GM12878 (cell line): Measurements from ENCODE around the gene CCDC134. TPM values are rescaled to one million over a fixed set of nuclear protein-coding genes. Genes with fewer than 3 reads are reported as not detected.

ENCODE experiments used
- BACH1 ChIP-seq: fragments of 450-650 bp; IDR thresholded peaks from 2 replicates; pipeline ENCODE4 v1.6.1; 2017; ENCODE audit warnings: mild to moderate bottlenecking, borderline replicate concordance
- ETV6 ChIP-seq, 2 experiments: fragments of 450-650 bp in 1 of 2; IDR thresholded peaks in 1 of 2; conservative IDR thresholded peaks in 1 of 2; 2 replicates each; pipeline ENCODE4 v1.6.1; 2014; ENCODE audit warnings: antibody characterized with exemption in 1 of 2, borderline replicate concordance in 1 of 2, low read depth in 1 of 2, mild to moderate bottlenecking in 1 of 2, moderate library complexity in 1 of 2
- EZH2 ChIP-seq: IDR thresholded peaks from 2 replicates; pipeline ENCODE4 v1.6.1; 2012; ENCODE audit warnings: low read depth, mild to moderate bottlenecking, control low read depth, inconsistent platforms, low read length, borderline replicate concordance; ENCODE audit not compliant: control insufficient read depth
- FOXK2 ChIP-seq: fragments of 450-650 bp; IDR thresholded peaks from 2 replicates; pipeline ENCODE4 v1.6.1; 2017; ENCODE audit warnings: mild to moderate bottlenecking, moderate library complexity
- HCFC1 ChIP-seq: fragments of 150-350 bp; IDR thresholded peaks from 2 replicates; pipeline ENCODE4 v1.6.1; 2014; ENCODE audit warnings: low read length
- NFYA ChIP-seq: IDR thresholded peaks from 2 replicates; pipeline ENCODE4 v1.6.1; 2011; ENCODE audit warnings: low read depth, mild to moderate bottlenecking, low read length, improper control_type of control experiment, borderline replicate concordance
- RBBP5 ChIP-seq: fragments of 200-600 bp; sonication (generic); conservative IDR thresholded peaks from 2 replicates; pipeline ENCODE4 v1.6.1; 2016
- SIX5 ChIP-seq: IDR thresholded peaks from 2 replicates; pipeline ENCODE4 v1.6.1; 2011; ENCODE audit warnings: mild to moderate bottlenecking, low read depth, low read length, moderate library complexity; ENCODE audit not compliant: severe bottlenecking
- SMAD1 ChIP-seq: fragments of 450-650 bp; IDR thresholded peaks from 2 replicates; pipeline ENCODE4 v1.6.1; 2018; ENCODE audit warnings: mild to moderate bottlenecking, low read depth; ENCODE audit not compliant: partially characterized antibody
- SP1 ChIP-seq: IDR thresholded peaks from one replicate; pipeline ENCODE4 v1.6.1; 2011; ENCODE audit warnings: low read depth, low read length
- SREBF2 ChIP-seq: IDR thresholded peaks from 2 replicates; pipeline ENCODE4 v1.6.1; 2012; ENCODE audit warnings: mild to moderate bottlenecking, low read length
- SUPT20H ChIP-seq: IDR thresholded peaks from 2 replicates; pipeline ENCODE4 v1.6.1; 2011; ENCODE audit warnings: low read depth, mild to moderate bottlenecking, low read length, moderate library complexity, borderline replicate concordance; ENCODE audit not compliant: control insufficient read depth
- TCF12 ChIP-seq: IDR thresholded peaks from 2 replicates; pipeline ENCODE4 v1.6.1; 2011; ENCODE audit warnings: low read depth, mild to moderate bottlenecking, low read length
- TCF3 ChIP-seq: IDR thresholded peaks from 2 replicates; pipeline ENCODE4 v1.6.1; 2012; ENCODE audit warnings: low read depth, mild to moderate bottlenecking, low read length, borderline replicate concordance; ENCODE audit not compliant: insufficient read depth
- ZBTB4 ChIP-seq: fragments of 450-650 bp; formaldehyde crosslinking; IDR thresholded peaks from 2 replicates; pipeline ENCODE4 v1.4.0; 2022; ENCODE audit warnings: mild to moderate bottlenecking, moderate library complexity
- ZNF207 ChIP-seq: fragments of 450-650 bp; IDR thresholded peaks from 2 replicates; pipeline ENCODE4 v1.6.1; 2014; ENCODE audit warnings: antibody characterized with exemption, mild to moderate bottlenecking, borderline replicate concordance
- polyA plus RNA-seq, 11 experiments: library from polyadenylated mRNA; depleted of rRNA in 4 of 11; unstranded in 6 of 11; stranded (reverse) in 5 of 11; fragments of >200 nt; fragmentation: Nextera tagmentation in 4 of 11; fragmentation: Illumina TruSeq in 1 of 11; extraction: Ambion mirVana in 4 of 11; extraction: Trizol in 1 of 11; gene quantifications; 1 replicate in 1 of 11; 2 replicates in 10 of 11; pipeline versions ENCODE4 v1.2.1 to v1.2.3, GENCODE V29; 2011 to 2016; ENCODE audit warnings: inconsistent platforms in 2 of 11, missing spikeins in 2 of 11, low read depth in 1 of 11
- total RNA-seq, 4 experiments: library from RNA; depleted of rRNA in 3 of 4; stranded (reverse); fragments of >200 nt in 3 of 4; fragmentation: Illumina TruSeq in 1 of 4; extraction: Trizol in 1 of 4; gene quantifications; 2 replicates each; pipeline versions ENCODE4 v1.2.1 to v1.2.3, GENCODE V29; 2013 to 2021
- TF ChIP-seq, protein P1 (sequence below): IDR thresholded peaks from 2 replicates; pipeline ENCODE4 v1.6.1; 2011; ENCODE audit warnings: low read depth, low read length, improper control_type of control experiment, borderline replicate concordance
- TF ChIP-seq, protein P2 (sequence below): IDR thresholded peaks from 2 replicates; pipeline ENCODE4 v1.6.1; 2012; ENCODE audit warnings: low read depth, low read length, improper control_type of control experiment
- TF ChIP-seq, protein P3 (sequence below): IDR thresholded peaks from 2 replicates; pipeline ENCODE4 v1.6.1; 2012; ENCODE audit warnings: improper control_type of control experiment, low read depth, low read length; ENCODE audit not compliant: insufficient replicate concordance

CCDC134 gene
- total and polyA plus RNA-seq, 10 of the 15 experiments (the other 5 are each of a cell fraction or from before 2014, with no cell fraction given): 0.35 to 19.3 (median 11.8) TPM

DNA sequence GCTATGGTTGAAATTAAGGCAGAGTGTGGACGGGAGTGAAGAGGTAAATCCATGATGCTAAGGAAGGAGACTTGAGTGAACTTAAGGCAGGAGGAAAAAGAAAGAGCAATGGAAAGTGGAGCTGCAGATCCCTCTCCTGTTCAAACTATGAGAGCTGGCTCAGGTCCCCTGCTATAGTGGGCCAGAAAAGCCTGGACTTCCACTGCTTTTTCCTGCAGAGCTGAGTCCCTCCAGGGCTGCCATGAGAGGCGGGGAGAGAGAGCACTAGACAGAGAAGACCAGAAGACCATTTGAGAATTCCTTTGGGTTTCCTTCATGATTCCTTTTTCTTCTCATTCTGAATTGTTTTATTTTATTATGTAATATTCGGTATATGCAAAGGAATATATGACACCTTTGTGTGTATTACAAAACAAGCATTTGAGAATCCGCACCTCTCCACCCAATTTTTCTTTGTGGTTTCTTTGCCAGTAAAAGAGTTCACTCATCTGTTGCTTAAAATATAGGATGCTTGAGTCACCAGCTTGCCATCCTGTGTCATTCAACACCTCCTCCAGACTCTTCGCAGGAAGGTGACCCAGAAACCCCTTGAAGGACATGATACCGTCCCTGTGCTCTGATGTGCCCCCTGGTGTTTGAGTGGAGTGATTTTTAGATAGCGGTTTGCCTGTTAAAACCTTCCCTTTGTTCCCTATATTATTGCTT, 56.8 kb downstream of the CCDC134 start (continued):
- TF ChIP-seq ZBTB4 (CRISPR knock-in tag) (no peak), BACH1 (no peak), ETV6 (conservative IDR thresholded peaks at IDR 0.05 in 1 of 2, IDR thresholded peaks at IDR 0.05 in 1 of 2; ENCODE audit: borderline replicate concordance in 1 of 2, low read depth in 1 of 2) (no peak), EZH2 (no peak), ZNF207 (no peak), TCF12 (no peak), SUPT20H (no peak), TCF3 (no peak), SMAD1 (no peak), SIX5 (peak; percentile 6), RBBP5 (no peak), NFYA (no peak), FOXK2 (no peak), SP1 (no peak), HCFC1 (no peak), SREBF2 (no peak)
- TF ChIP-seq, protein P1, sequence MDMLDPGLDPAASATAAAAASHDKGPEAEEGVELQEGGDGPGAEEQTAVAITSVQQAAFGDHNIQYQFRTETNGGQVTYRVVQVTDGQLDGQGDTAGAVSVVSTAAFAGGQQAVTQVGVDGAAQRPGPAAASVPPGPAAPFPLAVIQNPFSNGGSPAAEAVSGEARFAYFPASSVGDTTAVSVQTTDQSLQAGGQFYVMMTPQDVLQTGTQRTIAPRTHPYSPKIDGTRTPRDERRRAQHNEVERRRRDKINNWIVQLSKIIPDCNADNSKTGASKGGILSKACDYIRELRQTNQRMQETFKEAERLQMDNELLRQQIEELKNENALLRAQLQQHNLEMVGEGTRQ: no peak
- TF ChIP-seq, protein P2, sequence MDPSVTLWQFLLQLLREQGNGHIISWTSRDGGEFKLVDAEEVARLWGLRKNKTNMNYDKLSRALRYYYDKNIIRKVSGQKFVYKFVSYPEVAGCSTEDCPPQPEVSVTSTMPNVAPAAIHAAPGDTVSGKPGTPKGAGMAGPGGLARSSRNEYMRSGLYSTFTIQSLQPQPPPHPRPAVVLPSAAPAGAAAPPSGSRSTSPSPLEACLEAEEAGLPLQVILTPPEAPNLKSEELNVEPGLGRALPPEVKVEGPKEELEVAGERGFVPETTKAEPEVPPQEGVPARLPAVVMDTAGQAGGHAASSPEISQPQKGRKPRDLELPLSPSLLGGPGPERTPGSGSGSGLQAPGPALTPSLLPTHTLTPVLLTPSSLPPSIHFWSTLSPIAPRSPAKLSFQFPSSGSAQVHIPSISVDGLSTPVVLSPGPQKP: no peak
- TF ChIP-seq, protein P3, sequence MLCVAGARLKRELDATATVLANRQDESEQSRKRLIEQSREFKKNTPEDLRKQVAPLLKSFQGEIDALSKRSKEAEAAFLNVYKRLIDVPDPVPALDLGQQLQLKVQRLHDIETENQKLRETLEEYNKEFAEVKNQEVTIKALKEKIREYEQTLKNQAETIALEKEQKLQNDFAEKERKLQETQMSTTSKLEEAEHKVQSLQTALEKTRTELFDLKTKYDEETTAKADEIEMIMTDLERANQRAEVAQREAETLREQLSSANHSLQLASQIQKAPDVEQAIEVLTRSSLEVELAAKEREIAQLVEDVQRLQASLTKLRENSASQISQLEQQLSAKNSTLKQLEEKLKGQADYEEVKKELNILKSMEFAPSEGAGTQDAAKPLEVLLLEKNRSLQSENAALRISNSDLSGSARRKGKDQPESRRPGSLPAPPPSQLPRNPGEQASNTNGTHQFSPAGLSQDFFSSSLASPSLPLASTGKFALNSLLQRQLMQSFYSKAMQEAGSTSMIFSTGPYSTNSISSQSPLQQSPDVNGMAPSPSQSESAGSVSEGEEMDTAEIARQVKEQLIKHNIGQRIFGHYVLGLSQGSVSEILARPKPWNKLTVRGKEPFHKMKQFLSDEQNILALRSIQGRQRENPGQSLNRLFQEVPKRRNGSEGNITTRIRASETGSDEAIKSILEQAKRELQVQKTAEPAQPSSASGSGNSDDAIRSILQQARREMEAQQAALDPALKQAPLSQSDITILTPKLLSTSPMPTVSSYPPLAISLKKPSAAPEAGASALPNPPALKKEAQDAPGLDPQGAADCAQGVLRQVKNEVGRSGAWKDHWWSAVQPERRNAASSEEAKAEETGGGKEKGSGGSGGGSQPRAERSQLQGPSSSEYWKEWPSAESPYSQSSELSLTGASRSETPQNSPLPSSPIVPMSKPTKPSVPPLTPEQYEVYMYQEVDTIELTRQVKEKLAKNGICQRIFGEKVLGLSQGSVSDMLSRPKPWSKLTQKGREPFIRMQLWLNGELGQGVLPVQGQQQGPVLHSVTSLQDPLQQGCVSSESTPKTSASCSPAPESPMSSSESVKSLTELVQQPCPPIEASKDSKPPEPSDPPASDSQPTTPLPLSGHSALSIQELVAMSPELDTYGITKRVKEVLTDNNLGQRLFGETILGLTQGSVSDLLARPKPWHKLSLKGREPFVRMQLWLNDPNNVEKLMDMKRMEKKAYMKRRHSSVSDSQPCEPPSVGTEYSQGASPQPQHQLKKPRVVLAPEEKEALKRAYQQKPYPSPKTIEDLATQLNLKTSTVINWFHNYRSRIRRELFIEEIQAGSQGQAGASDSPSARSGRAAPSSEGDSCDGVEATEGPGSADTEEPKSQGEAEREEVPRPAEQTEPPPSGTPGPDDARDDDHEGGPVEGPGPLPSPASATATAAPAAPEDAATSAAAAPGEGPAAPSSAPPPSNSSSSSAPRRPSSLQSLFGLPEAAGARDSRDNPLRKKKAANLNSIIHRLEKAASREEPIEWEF: no peak
